Activated CD8-positive, alpha-beta T cell treated with anti-CD3 and anti-CD28 coated beads for 36 hours (primary cell): Measurements from ENCODE around the gene EGR4. TPM values are rescaled to one million over a fixed set of nuclear protein-coding genes. Genes with fewer than 3 reads are reported as not detected.
A peak's percentile ranks its signal among the peaks of the same experiment; 100 is the strongest.

Experiments
- ATAC-seq: fragments of 200-7000 bp; cut with Tn5 transposase; one replicate; pipeline ENCODE4 v1.10.0; 2021; ENCODE audit warnings: mild to moderate bottlenecking, moderate library complexity
- CTCF ChIA-PET: fragments of 350-600 bp; sonication (Branson Sonifier 250); formaldehyde crosslinking; loops from one replicate; lab custom pipeline; 2021; ENCODE audit warnings: antibody characterized with exemption; lab: Charles Lee
- POLR2A ChIA-PET: fragments of 350-600 bp; sonication (Branson Sonifier 250); formaldehyde crosslinking; loops from one replicate; lab custom pipeline; 2021; ENCODE audit warnings: antibody characterized with exemption; lab: Charles Lee
- DNase-seq: peaks from one replicate; pipeline ENCODE4 v3.0.0-alpha.2; 2020
- H3K27ac Mint-ChIP-seq: one replicate; pipeline ENCODE4 v1.8.0; 2021; ENCODE audit warnings: mild to moderate bottlenecking, mixed read lengths
- H3K27me3 Mint-ChIP-seq: one replicate; pipeline ENCODE4 v1.8.0; 2021; ENCODE audit warnings: mixed read lengths
- H3K36me3 Mint-ChIP-seq: one replicate; pipeline ENCODE4 v1.8.0; 2021; ENCODE audit warnings: low read depth, mixed read lengths
- H3K4me1 Mint-ChIP-seq: one replicate; pipeline ENCODE4 v1.8.0; 2021; ENCODE audit warnings: low read depth, mixed read lengths
- H3K4me3 Mint-ChIP-seq: one replicate; pipeline ENCODE4 v1.8.0; 2021; ENCODE audit warnings: mild to moderate bottlenecking, moderate library complexity, mixed read lengths
- H3K9me3 Mint-ChIP-seq: one replicate; pipeline ENCODE4 v1.8.0; 2021; ENCODE audit warnings: mixed read lengths
- intact Hi-C: fragments of 100-400 bp; cut with micrococcal nuclease; formaldehyde crosslinking; loops from one replicate; pipeline ENCODE4 v1.10.0; 2022
- total RNA-seq, 2 experiments: library from RNA; stranded (reverse); gene quantifications; one replicate each; pipeline ENCODE4 v1.2.3, GENCODE V29; 2021
- TF ChIP-seq, protein P1 (sequence below): fragments of 200-600 bp; IDR thresholded peaks from one replicate; pipeline ENCODE4 v1.8.0; 2022; ENCODE audit warnings: antibody characterized with exemption, mild to moderate bottlenecking

Gene EGR4
- total RNA-seq, 2 experiments from 2014 or later, result 0.11 to 0.29 TPM

DNA sequence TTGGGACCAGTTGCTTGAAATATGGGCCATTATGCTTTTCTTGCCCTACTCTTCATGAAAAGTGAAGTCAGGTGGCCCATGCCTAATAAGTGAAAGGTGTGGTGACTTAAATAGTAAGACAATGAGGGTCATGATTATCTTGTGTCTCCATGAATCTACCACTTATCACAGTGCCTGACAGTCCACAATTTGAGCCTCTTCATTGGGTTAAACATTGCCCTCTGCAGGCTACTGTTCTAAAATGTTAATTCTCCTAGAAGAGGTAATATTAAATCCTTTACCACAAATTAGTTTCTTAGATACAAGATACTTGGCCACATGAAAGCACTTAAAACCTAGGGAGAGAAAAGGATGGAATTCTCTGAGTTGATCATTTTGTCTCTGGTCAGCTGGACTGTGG, 4.0 kb downstream of the EGR4 start:
- no peak overlapping the region for H3K27ac Mint-ChIP-seq
- H3K4me3 Mint-ChIP-seq, result no peak overlapping the region
- ChIA-PET POLR2A (interaction anchor here (1.1 to 1.9 kb wide), 5 partner anchors 35 to 55 kb away, joined by 3 to 6 read pairs (median 5); partner anchors contain the start of gene CCT7), CTCF (interaction anchor here (0.6 to 4.7 kb wide), 18 partner anchors 9 to 831 kb away, joined by 3 to 36 read pairs (median 6); partner anchors contain the start of genes PRADC1 and SMYD5)
- no peaks in the 10 kb centered on the region for H3K36me3 Mint-ChIP-seq
- peaks cover 25% of the 10 kb centered on the region for H3K27me3 Mint-ChIP-seq
- no peaks in the 10 kb centered on the region for H3K9me3 Mint-ChIP-seq
- DNase-seq, result no peak
- no peak for ATAC-seq
- intact Hi-C loops, result no loop called here
- H3K4me1 Mint-ChIP-seq, result peaks cover 24% of the 10 kb centered on the region
- TF ChIP-seq, protein P1, sequence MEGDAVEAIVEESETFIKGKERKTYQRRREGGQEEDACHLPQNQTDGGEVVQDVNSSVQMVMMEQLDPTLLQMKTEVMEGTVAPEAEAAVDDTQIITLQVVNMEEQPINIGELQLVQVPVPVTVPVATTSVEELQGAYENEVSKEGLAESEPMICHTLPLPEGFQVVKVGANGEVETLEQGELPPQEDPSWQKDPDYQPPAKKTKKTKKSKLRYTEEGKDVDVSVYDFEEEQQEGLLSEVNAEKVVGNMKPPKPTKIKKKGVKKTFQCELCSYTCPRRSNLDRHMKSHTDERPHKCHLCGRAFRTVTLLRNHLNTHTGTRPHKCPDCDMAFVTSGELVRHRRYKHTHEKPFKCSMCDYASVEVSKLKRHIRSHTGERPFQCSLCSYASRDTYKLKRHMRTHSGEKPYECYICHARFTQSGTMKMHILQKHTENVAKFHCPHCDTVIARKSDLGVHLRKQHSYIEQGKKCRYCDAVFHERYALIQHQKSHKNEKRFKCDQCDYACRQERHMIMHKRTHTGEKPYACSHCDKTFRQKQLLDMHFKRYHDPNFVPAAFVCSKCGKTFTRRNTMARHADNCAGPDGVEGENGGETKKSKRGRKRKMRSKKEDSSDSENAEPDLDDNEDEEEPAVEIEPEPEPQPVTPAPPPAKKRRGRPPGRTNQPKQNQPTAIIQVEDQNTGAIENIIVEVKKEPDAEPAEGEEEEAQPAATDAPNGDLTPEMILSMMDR, result no peak

DNA sequence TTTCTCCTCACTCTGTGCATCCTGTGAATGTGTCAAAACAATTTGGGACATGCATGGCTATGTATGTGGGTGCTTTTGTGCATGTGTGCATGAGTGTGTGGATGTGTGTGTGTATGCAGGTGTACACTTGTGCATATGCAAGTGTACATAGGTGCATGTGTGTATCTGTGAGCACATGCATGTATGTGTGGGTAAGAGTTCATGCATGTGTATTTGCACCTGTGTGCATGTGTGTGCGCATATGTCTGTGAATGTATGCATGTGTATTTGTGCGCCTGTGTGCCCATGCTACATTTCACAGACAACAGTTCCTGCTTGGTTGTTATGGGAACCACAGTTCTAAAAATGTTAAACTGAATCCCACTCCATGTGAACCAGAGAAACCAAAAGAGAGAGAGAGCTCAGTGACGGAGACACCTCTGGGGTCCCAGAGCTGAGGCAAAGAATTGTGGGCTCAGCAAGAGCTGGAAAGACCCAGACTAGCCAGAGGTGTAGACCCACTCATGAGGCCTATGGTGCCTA, 7.2 kb downstream of the EGR4 start:
- ATAC-seq, result no peak
- DNase-seq, result no peak
- Mint-ChIP-seq H3K4me1 (peaks cover 22% of the 10 kb centered on the region), H3K27ac (no peak overlapping the region), H3K27me3 (peaks cover 9% of the 10 kb centered on the region), H3K9me3 (no peaks in the 10 kb centered on the region), H3K4me3 (no peak overlapping the region), H3K36me3 (peaks cover 9% of the 10 kb centered on the region)
- ChIA-PET POLR2A (interaction anchor here (0.8 to 2.2 kb wide), 2 partner anchors 39 to 52 kb away, joined by 3 to 11 read pairs; partner anchors contain the start of genes CCT7 and PRADC1), CTCF (no interaction called here)
- TF ChIP-seq, protein P1, result no peak
- intact Hi-C loops, result no loop called here

DNA sequence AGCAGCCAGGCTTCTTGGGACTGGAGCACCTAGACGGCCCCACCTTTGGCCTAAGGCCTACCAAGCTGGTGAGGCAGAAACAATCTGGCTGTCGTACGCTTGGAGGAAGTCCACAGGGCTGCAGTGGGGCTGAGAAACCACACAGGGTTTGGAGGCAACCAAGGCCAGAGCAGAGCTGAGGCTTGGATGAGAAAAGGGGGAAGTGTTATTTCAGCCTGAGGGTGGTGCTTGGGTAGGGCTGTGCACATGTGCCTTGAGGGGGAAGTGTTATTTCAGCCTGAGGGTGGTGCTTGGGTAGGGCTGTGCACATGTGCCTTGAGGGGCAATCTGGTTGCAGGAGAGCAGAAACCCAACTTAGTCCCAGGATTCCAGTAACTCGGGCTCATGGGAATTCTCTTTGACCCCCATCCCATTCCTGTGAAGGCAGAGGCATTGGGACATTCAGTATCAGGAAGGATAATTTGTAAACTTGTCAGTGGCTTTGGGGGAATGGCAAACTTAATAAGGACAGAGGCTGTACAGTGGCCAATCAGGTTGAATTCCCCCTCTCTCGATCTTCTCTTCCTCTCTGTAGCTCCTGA, 8.1 kb downstream of the EGR4 start:
- H3K4me1 Mint-ChIP-seq, result peaks cover 22% of the 10 kb centered on the region
- peak overlapping the region; percentile 86 for H3K27ac Mint-ChIP-seq
- peaks cover 17% of the 10 kb centered on the region for H3K36me3 Mint-ChIP-seq
- TF ChIP-seq, protein P1, result no peak
- ChIA-PET CTCF (interaction anchor here (1.1 kb wide), 3 partner anchors 9 to 73 kb away, joined by 3 read pairs; partner anchors contain the start of gene CCT7), POLR2A (interaction anchor here (0.7 to 2.2 kb wide), 6 partner anchors 11 to 65 kb away, joined by 3 to 11 read pairs (median 3); partner anchors contain the start of genes CCT7 and PRADC1)
- H3K27me3 Mint-ChIP-seq, result peaks cover 3% of the 10 kb centered on the region
- peak; percentile 62 for ATAC-seq
- DNase-seq, result peak; percentile 66
- no peaks in the 10 kb centered on the region for H3K9me3 Mint-ChIP-seq
- H3K4me3 Mint-ChIP-seq, result peak overlapping the region; percentile 90
- intact Hi-C loops, result no loop called here

DNA sequence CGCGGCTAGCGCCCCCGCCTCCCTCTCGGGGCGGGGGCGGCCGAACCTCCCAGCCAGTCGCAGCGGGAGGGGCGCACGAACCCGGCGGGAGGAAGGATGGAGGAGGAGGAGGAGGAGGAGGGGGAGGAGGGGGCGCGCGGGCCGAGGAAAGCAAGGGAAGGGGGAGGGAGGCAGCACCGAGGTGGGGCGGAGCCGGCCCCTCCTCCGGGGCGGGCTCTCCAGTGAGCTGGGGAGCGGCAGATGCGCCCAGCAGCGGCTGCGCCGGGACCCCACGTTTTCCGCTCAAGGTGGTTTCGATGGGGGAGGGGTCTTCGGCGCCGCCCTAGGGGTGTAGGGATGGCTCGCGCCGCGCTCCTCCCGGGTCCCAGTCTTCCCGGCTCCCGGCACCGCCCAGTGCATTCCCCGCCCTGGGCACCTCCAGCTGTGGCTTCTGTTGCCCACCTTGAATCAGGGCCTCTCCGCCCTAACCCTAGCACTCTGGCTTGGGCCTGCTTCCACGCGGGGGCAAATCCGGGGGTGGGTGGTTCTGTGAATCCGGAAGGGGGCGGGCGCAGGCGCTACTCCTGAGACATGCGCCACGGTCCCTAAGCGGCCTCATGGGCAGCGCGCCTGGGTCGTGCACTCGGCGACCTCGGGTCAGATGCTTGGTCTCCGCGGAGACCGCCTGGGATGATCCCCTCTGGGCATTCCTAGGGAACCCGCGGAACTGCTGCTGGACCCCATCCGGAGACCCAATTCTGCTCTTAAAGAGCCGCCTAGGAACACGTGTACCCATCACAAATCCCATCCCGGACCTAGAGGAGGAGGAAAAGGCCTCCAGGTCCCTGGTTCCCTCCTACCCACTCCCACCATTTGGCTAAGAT, 8.8 kb downstream of the EGR4 start, which contains the start of gene FBXO41:
Gene FBXO41, minus strand, starts transcription at position 183 of the 863 bp plus-strand sequence. CDS start 14,848 bp downstream, outside the sequence.
- ChIA-PET POLR2A (interaction anchor here (0.7 to 2.2 kb wide), 8 partner anchors 10 to 101 kb away, joined by 3 to 11 read pairs (median 3); partner anchors contain the start of genes ALMS1, CCT7 and PRADC1), CTCF (interaction anchor here (1.1 kb wide), 3 partner anchors 10 to 73 kb away, joined by 3 read pairs; partner anchors contain the start of gene CCT7)
- Mint-ChIP-seq H3K9me3 (no peaks in the 10 kb centered on the region), H3K4me1 (peaks cover 23% of the 10 kb centered on the region), H3K36me3 (peaks cover 21% of the 10 kb centered on the region), H3K27me3 (peaks cover 2% of the 10 kb centered on the region), H3K27ac (peak within 1 kb of the TSS; percentile 86), H3K4me3 (peak within 1 kb of the TSS; percentile 90)
- peak; percentile 82 for ATAC-seq
- peak; percentile 89 for DNase-seq
- TF ChIP-seq, protein P1, result no peak
- intact Hi-C loops, result no loop called here
